K562 treated with DMSO at 1 percent for 48 hours (cell line): Measurements from ENCODE around the gene GNAQ. TPM values are rescaled to one million over a fixed set of nuclear protein-coding genes. Genes with fewer than 3 reads are reported as not detected.

Experiments used
- total RNA-seq: library from RNA; unstranded; fragments of 300-600 nt; gene quantifications from 2 replicates; pipeline ENCODE4 v1.2.3, GENCODE V29; 2022; ENCODE audit warnings: low replicate concordance; ENCODE audit errors: extremely low read depth

The GNAQ gene
- total RNA-seq, result not detected in 2 replicates

GRCh38 chr9:78031444-78031892, at the start of gene GNAQ:
TSS of gene GNAQ (minus strand) at chr9:78031811. CDS start at chr9:78031235, 576 bp downstream.

Other genes with a start within 250 kb of the GNAQ start
- not detected in 2 replicates for gene CEP78, start 204.3 kb upstream of the GNAQ start, total RNA-seq